Measurements from ENCODE around the gene RNF223.

RNF223 gene

DNA sequence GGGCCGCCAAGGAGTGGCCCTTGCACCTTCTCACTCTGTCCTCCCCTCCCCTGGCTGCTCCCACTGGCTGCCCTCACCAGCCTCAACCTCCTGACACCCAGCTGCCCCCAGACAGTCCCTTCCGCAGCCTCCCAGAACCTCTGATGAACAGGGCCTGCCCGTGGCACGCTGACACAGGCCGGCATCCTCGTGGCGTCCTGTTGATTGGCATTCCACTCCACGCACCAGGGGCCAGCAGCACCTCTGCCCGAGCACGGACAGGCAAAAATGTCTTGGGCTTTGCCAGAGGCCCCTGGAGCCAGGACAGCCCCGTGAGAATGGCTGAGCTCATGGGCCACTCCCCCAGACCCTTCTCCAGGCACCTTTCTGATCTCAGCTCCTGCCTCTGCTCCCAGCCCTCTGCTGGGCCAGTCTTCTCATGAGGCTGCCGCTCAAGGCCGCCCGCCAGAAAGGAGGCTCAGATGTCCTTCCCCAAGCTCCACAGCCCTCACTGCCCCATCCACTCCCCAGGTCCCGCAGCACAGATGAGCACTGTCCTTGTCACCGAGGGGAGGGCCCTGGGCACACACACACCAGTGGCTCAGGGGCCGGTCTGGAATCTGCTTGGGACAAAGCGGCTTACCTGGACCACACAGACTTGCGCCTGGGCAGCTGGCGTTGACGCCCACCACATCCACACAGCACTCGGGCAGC lies 15.8 kb upstream of the RNF223 start:
- Histone ChIP-seq H3K27ac (no peak overlapping the region), H3K27me3 (no peaks in the 10 kb centered on the region), H3K36me3 (no peaks in the 10 kb centered on the region), H3K9me3 (no peaks in the 10 kb centered on the region), H3K4me1 (ENCODE audit: control insufficient read depth in 1 of 2, insufficient read depth in 1 of 2, low read depth in 1 of 2, low read length in 1 of 2) (no peaks in the 10 kb centered on the region), H3K4me3 (ENCODE audit: low read depth in 1 of 2, low read length in 1 of 2) (no peak overlapping the region)
- TF ChIP-seq CTCF (IDR thresholded peaks at IDR 0.05) = no peak

- no peaks in the 10 kb centered on the region for H3K27me3 ChIP-seq
- H3K27ac ChIP-seq = no peak overlapping the region
- no peak overlapping the region for H3K4me3 ChIP-seq (ENCODE audit: low read depth in 1 of 2, low read length in 1 of 2)
- H3K4me1 ChIP-seq (ENCODE audit: control insufficient read depth in 1 of 2, insufficient read depth in 1 of 2, low read depth in 1 of 2, low read length in 1 of 2) = no peaks in the 10 kb centered on the region
- H3K9me3 ChIP-seq = no peaks in the 10 kb centered on the region
- no peaks in the 10 kb centered on the region for H3K36me3 ChIP-seq
- no peak for TF ChIP-seq CTCF (IDR thresholded peaks at IDR 0.05)
Observed at GRCh38 chr1:1088801-1089680, 14.9 kb upstream of the RNF223 start.

GRCh38 chr1:1088029-1088800 lies 14.1 kb upstream of the RNF223 start:
- no peaks in the 10 kb centered on the region for H3K4me1 ChIP-seq (ENCODE audit: control insufficient read depth in 1 of 2, insufficient read depth in 1 of 2, low read depth in 1 of 2, low read length in 1 of 2)
- no peaks in the 10 kb centered on the region for H3K9me3 ChIP-seq
- H3K27ac ChIP-seq = no peak overlapping the region
- TF ChIP-seq CTCF (IDR thresholded peaks at IDR 0.05) = no peak
- no peak overlapping the region for H3K4me3 ChIP-seq (ENCODE audit: low read depth in 1 of 2, low read length in 1 of 2)
- no peaks in the 10 kb centered on the region for H3K36me3 ChIP-seq
- H3K27me3 ChIP-seq = no peaks in the 10 kb centered on the region

DNA sequence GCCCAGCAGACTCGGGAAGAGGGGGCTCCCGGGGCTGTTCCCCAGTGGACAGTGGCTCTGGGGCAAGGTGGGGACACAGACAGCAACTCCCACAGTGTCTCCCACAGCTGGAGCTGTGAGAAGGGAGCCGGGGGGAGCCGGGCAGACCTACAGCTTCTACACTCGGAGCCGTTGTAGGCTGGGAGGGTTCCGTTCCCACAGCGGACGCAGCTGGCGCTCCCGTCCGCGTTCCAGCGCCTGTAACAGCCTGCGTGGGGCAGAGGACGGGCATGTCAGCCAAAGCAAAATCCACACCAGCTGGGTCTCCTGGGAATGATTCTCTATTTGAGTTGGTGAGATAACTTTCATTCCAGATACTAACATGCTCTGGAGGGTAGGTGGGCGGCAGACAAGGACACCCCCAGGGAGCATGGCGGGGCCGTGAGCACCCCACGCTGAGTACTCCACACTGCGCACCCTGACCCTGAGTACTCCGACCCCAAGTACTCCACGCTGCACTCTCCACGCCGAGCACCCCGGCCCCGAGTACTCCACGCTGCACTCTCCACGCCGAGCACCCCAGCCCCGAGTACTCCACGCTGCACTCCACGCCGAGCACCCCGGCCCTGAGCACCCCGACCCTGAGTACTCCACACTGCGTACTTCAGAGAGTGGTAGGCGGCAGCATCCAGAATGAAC lies 13.4 kb upstream of the RNF223 start:
- H3K4me3 ChIP-seq (ENCODE audit: low read depth in 1 of 2, low read length in 1 of 2) = no peak overlapping the region
- no peaks in the 10 kb centered on the region for H3K27me3 ChIP-seq
- no peaks in the 10 kb centered on the region for H3K4me1 ChIP-seq (ENCODE audit: control insufficient read depth in 1 of 2, insufficient read depth in 1 of 2, low read depth in 1 of 2, low read length in 1 of 2)
- no peak for TF ChIP-seq CTCF (IDR thresholded peaks at IDR 0.05)
- H3K36me3 ChIP-seq = no peaks in the 10 kb centered on the region
- no peak overlapping the region for H3K27ac ChIP-seq
- no peaks in the 10 kb centered on the region for H3K9me3 ChIP-seq

DNA sequence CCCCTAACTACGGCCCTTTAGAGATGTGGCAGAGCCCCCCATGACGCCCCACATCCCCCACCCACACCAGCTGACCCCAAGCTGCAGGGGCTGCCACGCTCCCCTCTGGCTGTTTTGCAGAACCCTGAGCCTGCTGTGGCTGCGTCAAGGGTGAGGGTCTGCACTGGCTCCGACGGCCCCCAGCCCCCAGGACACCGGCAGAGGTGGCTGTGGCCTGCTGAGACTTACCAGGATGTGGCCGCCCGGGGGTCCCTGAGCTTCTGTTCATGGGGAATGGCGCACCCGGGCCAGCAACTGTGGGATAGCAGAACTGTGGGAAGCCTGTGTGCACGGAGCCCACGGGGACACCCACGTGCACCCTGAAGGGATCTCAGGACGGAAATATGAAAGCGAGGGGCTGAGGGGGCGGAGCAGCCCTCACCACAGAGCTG lies 12.8 kb upstream of the RNF223 start:
- Histone ChIP-seq H3K36me3 (no peaks in the 10 kb centered on the region), H3K4me3 (ENCODE audit: low read depth in 1 of 2, low read length in 1 of 2) (no peak overlapping the region), H3K27me3 (no peaks in the 10 kb centered on the region), H3K4me1 (ENCODE audit: control insufficient read depth in 1 of 2, insufficient read depth in 1 of 2, low read depth in 1 of 2, low read length in 1 of 2) (no peaks in the 10 kb centered on the region), H3K9me3 (no peaks in the 10 kb centered on the region), H3K27ac (no peak overlapping the region)
- no peak for TF ChIP-seq CTCF (IDR thresholded peaks at IDR 0.05)

All from neutrophil (primary cell).